ENCODE measurements around the gene C11orf16. TPM values are rescaled to one million over a fixed set of nuclear protein-coding genes. Genes with fewer than 3 reads are reported as not detected.
"Not testable (repeated sequence)": the region's sequence is repeated elsewhere in the genome, so short reads cannot be mapped to it uniquely, and the experiment has no call there.

C11orf16 gene
- total RNA-seq, 1 donor from 2014 or later: not detected

DNA sequence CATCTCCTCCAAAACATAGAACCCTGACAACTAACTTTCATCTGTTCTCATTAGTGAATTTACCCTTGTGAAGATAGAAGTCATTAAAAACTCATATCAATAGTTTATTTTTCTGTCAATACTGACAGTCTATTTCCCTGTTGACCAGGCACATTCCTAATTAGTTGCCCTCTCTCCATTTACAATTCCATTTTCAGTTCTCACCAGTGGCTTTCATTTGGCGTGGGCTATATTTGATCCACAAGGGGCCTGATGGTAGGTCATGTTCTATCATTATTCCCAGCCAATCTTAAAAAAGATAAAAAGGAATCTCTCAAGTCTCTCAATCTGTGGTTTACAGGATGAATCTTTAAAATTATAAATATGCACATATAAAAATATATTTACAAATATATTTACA, 25.6 kb downstream of the C11orf16 start:
- DNase-seq (ENCODE audit: low spot score, unreplicated experiment): no peak
- Mint-ChIP-seq H3K9me3 (ENCODE audit: low read depth) (peaks cover 5% of the 10 kb centered on the region), H3K27me3 (peaks cover 26% of the 10 kb centered on the region), H3K4me3 (ENCODE audit: low read depth) (no peak overlapping the region), H3K27ac (no peak overlapping the region), H3K36me3 (ENCODE audit: insufficient read depth) (no peaks in the 10 kb centered on the region), H3K4me1 (ENCODE audit: low read depth) (peaks cover 8% of the 10 kb centered on the region)
- TF ChIP-seq, protein P1, sequence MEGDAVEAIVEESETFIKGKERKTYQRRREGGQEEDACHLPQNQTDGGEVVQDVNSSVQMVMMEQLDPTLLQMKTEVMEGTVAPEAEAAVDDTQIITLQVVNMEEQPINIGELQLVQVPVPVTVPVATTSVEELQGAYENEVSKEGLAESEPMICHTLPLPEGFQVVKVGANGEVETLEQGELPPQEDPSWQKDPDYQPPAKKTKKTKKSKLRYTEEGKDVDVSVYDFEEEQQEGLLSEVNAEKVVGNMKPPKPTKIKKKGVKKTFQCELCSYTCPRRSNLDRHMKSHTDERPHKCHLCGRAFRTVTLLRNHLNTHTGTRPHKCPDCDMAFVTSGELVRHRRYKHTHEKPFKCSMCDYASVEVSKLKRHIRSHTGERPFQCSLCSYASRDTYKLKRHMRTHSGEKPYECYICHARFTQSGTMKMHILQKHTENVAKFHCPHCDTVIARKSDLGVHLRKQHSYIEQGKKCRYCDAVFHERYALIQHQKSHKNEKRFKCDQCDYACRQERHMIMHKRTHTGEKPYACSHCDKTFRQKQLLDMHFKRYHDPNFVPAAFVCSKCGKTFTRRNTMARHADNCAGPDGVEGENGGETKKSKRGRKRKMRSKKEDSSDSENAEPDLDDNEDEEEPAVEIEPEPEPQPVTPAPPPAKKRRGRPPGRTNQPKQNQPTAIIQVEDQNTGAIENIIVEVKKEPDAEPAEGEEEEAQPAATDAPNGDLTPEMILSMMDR (IDR thresholded peaks at IDR 0.05; ENCODE audit: unreplicated experiment): no peak

DNA sequence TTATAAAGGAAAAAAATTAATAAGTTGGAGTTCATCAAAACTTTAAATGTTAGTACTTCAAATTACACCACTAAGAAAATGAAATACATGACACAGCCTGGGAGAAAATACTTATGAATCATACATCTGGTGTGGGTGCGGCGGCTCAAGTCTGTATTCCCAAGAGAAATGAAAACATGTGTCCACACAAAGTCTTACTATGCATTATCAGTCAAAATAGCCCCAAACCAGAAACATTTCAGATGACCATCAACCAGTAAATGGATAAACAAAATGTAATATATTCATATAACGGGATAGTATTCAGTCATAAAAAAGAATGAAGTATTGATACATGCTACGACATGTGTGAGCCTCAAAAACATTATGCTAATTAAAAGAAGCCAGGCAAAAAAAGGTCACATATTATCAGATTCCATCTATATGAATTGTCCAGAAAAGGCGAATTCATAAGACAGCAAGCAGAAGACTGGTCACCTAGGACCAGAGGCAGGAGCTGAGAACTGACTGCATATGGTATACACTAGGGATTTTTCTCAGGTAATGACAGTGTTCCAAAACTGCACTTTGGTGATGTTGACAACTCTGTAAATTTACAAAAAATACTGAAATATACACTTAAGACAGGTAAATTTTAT, 27.1 kb downstream of the C11orf16 start:
- no peak for DNase-seq (ENCODE audit: low spot score, unreplicated experiment)
- H3K27me3 Mint-ChIP-seq: peaks cover 26% of the 10 kb centered on the region
- H3K4me3 Mint-ChIP-seq (ENCODE audit: low read depth): no peak overlapping the region
- H3K4me1 Mint-ChIP-seq (ENCODE audit: low read depth): peaks cover 8% of the 10 kb centered on the region
- TF ChIP-seq, protein P1 (IDR thresholded peaks at IDR 0.05; ENCODE audit: unreplicated experiment): no peak
- H3K36me3 Mint-ChIP-seq (ENCODE audit: insufficient read depth): no peaks in the 10 kb centered on the region
- H3K9me3 Mint-ChIP-seq (ENCODE audit: low read depth): peaks cover 11% of the 10 kb centered on the region
- H3K27ac Mint-ChIP-seq: no peak overlapping the region

DNA sequence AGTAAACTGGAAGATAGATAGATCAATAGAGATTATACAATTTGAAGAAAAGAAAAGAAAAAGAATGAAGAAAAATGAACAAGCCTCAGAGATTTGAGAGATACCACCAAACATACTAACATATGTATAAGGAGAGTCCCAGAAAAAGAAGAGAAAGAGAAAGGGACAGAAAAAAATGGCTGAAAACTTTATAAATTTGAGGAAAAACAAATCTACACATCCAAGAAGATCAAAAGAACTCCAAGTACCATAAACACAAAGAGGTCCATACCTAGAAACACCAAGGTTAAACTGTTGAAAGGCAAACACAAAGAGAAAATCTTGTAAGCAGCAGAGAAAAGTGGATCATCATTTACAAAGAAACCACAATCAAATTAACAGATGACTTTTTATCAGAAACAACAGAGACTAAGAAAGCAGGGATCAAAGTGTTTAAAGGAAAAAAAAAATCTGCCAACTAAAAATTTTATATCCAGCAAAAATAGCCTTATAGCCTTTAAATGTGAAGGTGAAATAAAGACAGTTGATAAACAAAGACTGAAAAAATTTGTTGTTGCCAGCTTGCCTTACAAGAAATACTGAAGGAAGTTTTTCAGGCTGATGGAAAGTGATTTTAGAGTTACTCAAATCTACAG, 33.5 kb downstream of the C11orf16 start:
- DNase-seq (ENCODE audit: low spot score, unreplicated experiment): no peak
- Mint-ChIP-seq H3K27ac (no peak overlapping the region), H3K9me3 (ENCODE audit: low read depth) (peaks cover 22% of the 10 kb centered on the region), H3K4me1 (ENCODE audit: low read depth) (no peaks in the 10 kb centered on the region), H3K36me3 (ENCODE audit: insufficient read depth) (peaks cover 5% of the 10 kb centered on the region), H3K4me3 (ENCODE audit: low read depth) (no peak overlapping the region), H3K27me3 (no peaks in the 10 kb centered on the region)
- TF ChIP-seq, protein P1 (IDR thresholded peaks at IDR 0.05; ENCODE audit: unreplicated experiment): no peak

DNA sequence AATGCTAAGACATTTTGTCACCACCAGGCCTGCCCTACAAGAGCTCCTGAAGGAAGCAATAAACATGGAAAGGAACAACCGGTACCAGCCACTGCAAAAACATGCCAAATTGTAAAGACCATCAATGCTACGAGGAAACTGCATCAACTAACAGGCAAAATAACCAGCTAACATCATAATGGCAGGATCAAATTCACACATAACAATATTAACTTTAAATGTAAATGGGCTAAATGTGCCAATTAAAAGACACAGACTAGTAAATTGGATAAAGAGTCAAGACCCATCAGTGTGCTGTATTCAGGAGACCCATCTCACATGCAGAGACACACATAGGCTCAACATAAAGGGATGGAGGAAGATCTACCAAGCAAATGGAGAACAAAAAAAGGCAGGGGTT, 41.6 kb downstream of the C11orf16 start:
- not testable (repeated sequence) for H3K4me1 Mint-ChIP-seq (ENCODE audit: low read depth); H3K27me3 Mint-ChIP-seq; DNase-seq (ENCODE audit: low spot score, unreplicated experiment); H3K4me3 Mint-ChIP-seq (ENCODE audit: low read depth); H3K27ac Mint-ChIP-seq; H3K36me3 Mint-ChIP-seq (ENCODE audit: insufficient read depth)
- peaks cover 17% of the 10 kb centered on the region for H3K9me3 Mint-ChIP-seq (ENCODE audit: low read depth)

DNA sequence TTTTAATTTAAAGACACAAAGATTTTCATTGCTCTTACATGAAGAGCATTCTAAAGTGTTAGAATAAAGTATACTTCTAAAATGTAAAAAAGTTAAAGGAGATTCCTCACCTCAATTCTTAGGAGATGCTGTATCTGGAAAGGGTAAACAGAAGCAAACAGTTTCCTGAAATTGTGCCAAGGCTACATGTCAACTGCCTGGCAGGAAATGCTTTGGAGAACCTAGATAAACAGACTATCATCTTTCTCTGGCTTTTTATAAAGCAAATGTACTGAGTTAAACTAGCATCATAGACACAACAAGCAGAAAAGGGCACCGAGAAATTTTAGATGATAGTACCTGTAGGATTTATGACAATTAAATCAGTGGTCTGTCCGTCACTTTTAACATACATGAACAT, 46.4 kb downstream of the C11orf16 start:
- Mint-ChIP-seq H3K4me3 (ENCODE audit: low read depth) (no peak overlapping the region), H3K4me1 (ENCODE audit: low read depth) (no peaks in the 10 kb centered on the region), H3K27me3 (no peaks in the 10 kb centered on the region), H3K9me3 (ENCODE audit: low read depth) (peaks cover 17% of the 10 kb centered on the region), H3K27ac (no peak overlapping the region), H3K36me3 (ENCODE audit: insufficient read depth) (no peaks in the 10 kb centered on the region)
- no peak for DNase-seq (ENCODE audit: low spot score, unreplicated experiment)
- TF ChIP-seq, protein P1 (IDR thresholded peaks at IDR 0.05; ENCODE audit: unreplicated experiment): no peak

DNA sequence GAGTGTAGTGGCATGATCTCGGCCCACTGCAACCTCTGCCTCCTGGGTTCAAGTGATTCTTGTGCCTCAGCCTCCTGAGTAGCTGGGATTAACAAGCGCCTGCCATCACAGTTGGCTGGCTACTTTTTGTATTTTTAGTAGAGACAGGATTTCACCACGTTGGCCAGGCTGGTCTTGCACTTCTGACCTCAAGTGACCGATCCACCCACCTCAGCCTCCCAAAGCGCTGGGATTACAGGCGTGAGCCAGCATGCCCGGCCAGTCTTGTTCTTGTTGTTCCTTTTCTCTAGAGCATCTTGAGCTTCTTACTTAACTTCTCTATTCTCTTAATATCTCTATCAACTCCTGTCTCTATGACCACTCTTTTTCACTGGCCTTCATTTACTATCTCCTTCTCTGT, 51.2 kb downstream of the C11orf16 start:
- not testable (repeated sequence) for H3K9me3 Mint-ChIP-seq (ENCODE audit: low read depth); H3K4me3 Mint-ChIP-seq (ENCODE audit: low read depth); H3K27ac Mint-ChIP-seq; DNase-seq (ENCODE audit: low spot score, unreplicated experiment); H3K36me3 Mint-ChIP-seq (ENCODE audit: insufficient read depth); H3K4me1 Mint-ChIP-seq (ENCODE audit: low read depth); H3K27me3 Mint-ChIP-seq
